Measurements from ENCODE around the gene RPS27. TPM values are rescaled to one million over a fixed set of nuclear protein-coding genes. Genes with fewer than 3 reads are reported as not detected.
"Not testable (repeated sequence)": the region's sequence is repeated elsewhere in the genome, so short reads cannot be mapped to it uniquely, and the experiment has no call there.

RPS27 gene
- total RNA-seq, 1 donor from 2014 or later: 1,372 TPM

GRCh38 chr1:154006136-154006535 is 15.6 kb downstream of the RPS27 start:
- H3K4me3 Mint-ChIP-seq (ENCODE audit: low read depth): no peak overlapping the region
- H3K4me1 Mint-ChIP-seq (ENCODE audit: low read depth): no peaks in the 10 kb centered on the region
- H3K9me3 Mint-ChIP-seq: no peaks in the 10 kb centered on the region
- H3K27me3 Mint-ChIP-seq (ENCODE audit: low read depth): no peaks in the 10 kb centered on the region
- no peaks in the 10 kb centered on the region for H3K36me3 Mint-ChIP-seq (ENCODE audit: low read depth)
- intact Hi-C loops (cut with micrococcal nuclease): no loop called here
- no peak overlapping the region for H3K27ac Mint-ChIP-seq
- no peak for DNase-seq (ENCODE audit: low spot score)

GRCh38 chr1:154012129-154012528 is 21.6 kb downstream of the RPS27 start:
- no peak for DNase-seq (ENCODE audit: low spot score)
- Mint-ChIP-seq H3K36me3 (ENCODE audit: low read depth) (no peaks in the 10 kb centered on the region), H3K4me3 (ENCODE audit: low read depth) (no peak overlapping the region), H3K27me3 (ENCODE audit: low read depth) (no peaks in the 10 kb centered on the region), H3K27ac (no peak overlapping the region), H3K9me3 (no peaks in the 10 kb centered on the region), H3K4me1 (ENCODE audit: low read depth) (peaks cover 2% of the 10 kb centered on the region)
- intact Hi-C loops (cut with micrococcal nuclease): no loop called here

- H3K27ac Mint-ChIP-seq; H3K36me3 Mint-ChIP-seq (ENCODE audit: low read depth); H3K9me3 Mint-ChIP-seq; DNase-seq (ENCODE audit: low spot score); H3K4me3 Mint-ChIP-seq (ENCODE audit: low read depth); H3K27me3 Mint-ChIP-seq (ENCODE audit: low read depth); intact Hi-C loops (cut with micrococcal nuclease); H3K4me1 Mint-ChIP-seq (ENCODE audit: low read depth): not testable (repeated sequence)
These were observed 22.0 kb downstream of the RPS27 start for GRCh38 chr1:154012543-154012942.

GRCh38 chr1:154014154-154014907 is 23.8 kb downstream of the RPS27 start:
- DNase-seq (ENCODE audit: low spot score): no peak
- Mint-ChIP-seq H3K27me3 (ENCODE audit: low read depth) (no peaks in the 10 kb centered on the region), H3K4me3 (ENCODE audit: low read depth) (no peak overlapping the region), H3K36me3 (ENCODE audit: low read depth) (no peaks in the 10 kb centered on the region), H3K4me1 (ENCODE audit: low read depth) (peaks cover 2% of the 10 kb centered on the region), H3K27ac (no peak overlapping the region), H3K9me3 (no peaks in the 10 kb centered on the region)
- intact Hi-C loops (cut with micrococcal nuclease): no loop called here

GRCh38 chr1:154019269-154019668 is 28.7 kb downstream of the RPS27 start:
- H3K27me3 Mint-ChIP-seq (ENCODE audit: low read depth): no peaks in the 10 kb centered on the region
- DNase-seq (ENCODE audit: low spot score): no peak
- intact Hi-C loops (cut with micrococcal nuclease): no loop called here
- no peak overlapping the region for H3K4me3 Mint-ChIP-seq (ENCODE audit: low read depth)
- H3K4me1 Mint-ChIP-seq (ENCODE audit: low read depth): peaks cover 2% of the 10 kb centered on the region
- no peak overlapping the region for H3K27ac Mint-ChIP-seq
- no peaks in the 10 kb centered on the region for H3K36me3 Mint-ChIP-seq (ENCODE audit: low read depth)
- H3K9me3 Mint-ChIP-seq: no peaks in the 10 kb centered on the region

GRCh38 chr1:154019940-154020339 is 29.4 kb downstream of the RPS27 start:
- no peaks in the 10 kb centered on the region for H3K4me1 Mint-ChIP-seq (ENCODE audit: low read depth)
- no peaks in the 10 kb centered on the region for H3K36me3 Mint-ChIP-seq (ENCODE audit: low read depth)
- DNase-seq (ENCODE audit: low spot score): no peak
- H3K9me3 Mint-ChIP-seq: no peaks in the 10 kb centered on the region
- H3K27me3 Mint-ChIP-seq (ENCODE audit: low read depth): no peaks in the 10 kb centered on the region
- intact Hi-C loops (cut with micrococcal nuclease): no loop called here
- H3K27ac Mint-ChIP-seq: no peak overlapping the region
- H3K4me3 Mint-ChIP-seq (ENCODE audit: low read depth): no peak overlapping the region

- H3K9me3 Mint-ChIP-seq; H3K4me3 Mint-ChIP-seq (ENCODE audit: low read depth); intact Hi-C loops (cut with micrococcal nuclease); H3K36me3 Mint-ChIP-seq (ENCODE audit: low read depth); H3K27me3 Mint-ChIP-seq (ENCODE audit: low read depth); H3K4me1 Mint-ChIP-seq (ENCODE audit: low read depth); H3K27ac Mint-ChIP-seq; DNase-seq (ENCODE audit: low spot score): not testable (repeated sequence)
These were observed 43.1 kb downstream of the RPS27 start for GRCh38 chr1:154033697-154034096.

Other genes with a start within 250 kb of the RPS27 start
- gene SLC27A3, start 215.4 kb upstream of the RPS27 start, total RNA-seq: 11.5 and 13.7 TPM in 2 replicates
- 70.0 and 70.2 TPM in 2 replicates for gene GATAD2B, start 67.8 kb upstream of the RPS27 start, total RNA-seq
- gene DENND4B, start 44.0 kb upstream of the RPS27 start, total RNA-seq: 124 TPM in 2 replicates
- 71.6 and 79.1 TPM in 2 replicates for gene CRTC2, start 32.1 kb upstream of the RPS27 start, total RNA-seq
- gene SLC39A1, start 27.2 kb upstream of the RPS27 start, total RNA-seq: 74.8 and 76.5 TPM in 2 replicates
- gene CREB3L4, start 22.9 kb upstream of the RPS27 start, total RNA-seq: 12.5 TPM in 2 replicates
- 148 and 152 TPM in 2 replicates for gene JTB, start 13.1 kb upstream of the RPS27 start, total RNA-seq
- 5.7 and 7.6 TPM in 2 replicates for gene RAB13, start 4.4 kb upstream of the RPS27 start, total RNA-seq
- 0.05 and 0.07 TPM in 2 replicates for gene NUP210L, start 164.3 kb downstream of the RPS27 start, total RNA-seq
- 696 and 759 TPM in 2 replicates for gene TPM3, start 201.3 kb downstream of the RPS27 start, total RNA-seq
- gene CFAP141, start 215.6 kb downstream of the RPS27 start, total RNA-seq: not detected in 2 replicates
- 259 and 263 TPM in 2 replicates for gene UBAP2L, start 230.2 kb downstream of the RPS27 start, total RNA-seq

Data from activated T-helper 2 cell treated with anti-CD3 and anti-CD28 coated beads, Interferon-gamma antibody, Interleukin-2, Interleukin-4, amounts not matched to agents 10 μg/mL and 5 μg/mL and 100 μg/mL, durations not matched to agents 14 hours and 24 hours and 36 hours (primary cell).